Cardiac muscle cell (in vitro differentiated cells and primary cell): Measurements from ENCODE around the gene ANKRD13A. TPM values are rescaled to one million over a fixed set of nuclear protein-coding genes. Genes with fewer than 3 reads are reported as not detected.

Experiments
- DNase-seq, 2 donors: peaks; one replicate each; pipeline versions ENCODE4 v3.0.0 to v3.0.0-alpha.2; 2010 to 2017; ENCODE audit warnings: low read depth in 1 of 2, low spot score in 1 of 2
- H3K27ac ChIP-seq: fragments of 200-600 bp; sonication (generic); 2 replicates; pipeline ENCODE4 v1.5.1; 2016
- H3K27me3 ChIP-seq: fragments of 200-600 bp; sonication (generic); 2 replicates; pipeline ENCODE4 v1.6.0; 2016; ENCODE audit warnings: control low read depth
- H3K36me3 ChIP-seq: fragments of 200-600 bp; sonication (generic); 2 replicates; pipeline ENCODE4 v1.5.1; 2016; ENCODE audit warnings: control low read depth
- H3K4me1 ChIP-seq: fragments of 200-600 bp; sonication (generic); 2 replicates; pipeline ENCODE4 v1.8.1; 2017; ENCODE audit warnings: low read depth, mild to moderate bottlenecking, mixed run types
- H3K4me3 ChIP-seq: fragments of 200-600 bp; sonication (generic); 2 replicates; pipeline ENCODE4 v1.5.1; 2016; ENCODE audit warnings: mild to moderate bottlenecking
- H3K9me3 ChIP-seq: fragments of 200-600 bp; sonication (generic); 2 replicates; pipeline ENCODE4 v1.5.1; 2017; ENCODE audit warnings: low read depth, mild to moderate bottlenecking, control low read depth
- CTCF ChIP-seq: IDR thresholded peaks from 2 replicates; pipeline ENCODE4 v1.5.1; 2012; ENCODE audit warnings: low read depth, mild to moderate bottlenecking, low read length
- polyA plus RNA-seq: library from polyadenylated mRNA; unstranded; fragments of >200 nt; fragmentation: Nextera tagmentation; extraction: Ambion mirVana; gene quantifications from 2 replicates; pipeline ENCODE4 v1.2.1, GENCODE V29; 2016
- total RNA-seq: library from RNA; depleted of rRNA; stranded (reverse); fragments of >200 nt; gene quantifications from 2 replicates; pipeline ENCODE4 v1.2.3, GENCODE V29; 2016

ANKRD13A gene
- total and polyA plus RNA-seq, 2 experiments from 2014 or later = 26.9 to 77.2 TPM

GRCh38 chr12:110073049-110073831 lies 74.0 kb downstream of the ANKRD13A start:
- Histone ChIP-seq H3K27ac (no peak overlapping the region), H3K4me1 (no peaks in the 10 kb centered on the region), H3K36me3 (no peaks in the 10 kb centered on the region), H3K4me3 (no peak overlapping the region), H3K9me3 (no peaks in the 10 kb centered on the region), H3K27me3 (no peaks in the 10 kb centered on the region)
- no peak for DNase-seq
- TF ChIP-seq CTCF = no peak

GRCh38 chr12:110074089-110074488 lies 74.9 kb downstream of the ANKRD13A start:
- no peak for TF ChIP-seq CTCF
- H3K9me3 ChIP-seq = no peaks in the 10 kb centered on the region

GRCh38 chr12:110075880-110076279 lies 76.7 kb downstream of the ANKRD13A start:
- TF ChIP-seq CTCF = no peak
- peaks cover 8% of the 10 kb centered on the region for H3K4me1 ChIP-seq
- no peak overlapping the region for H3K4me3 ChIP-seq
- H3K36me3 ChIP-seq = no peaks in the 10 kb centered on the region
- H3K9me3 ChIP-seq = no peaks in the 10 kb centered on the region
- no peak overlapping the region for H3K27ac ChIP-seq
- H3K27me3 ChIP-seq = no peaks in the 10 kb centered on the region
- DNase-seq = no peak

More at GRCh38 chr12:110074089-110074488, 74.9 kb downstream of the ANKRD13A start:
- Histone ChIP-seq H3K27me3 (no peaks in the 10 kb centered on the region), H3K4me3 (no peak overlapping the region), H3K36me3 (no peaks in the 10 kb centered on the region), H3K4me1 (peaks cover under 1% of the 10 kb centered on the region), H3K27ac (no peak overlapping the region)
- no peak for DNase-seq

GRCh38 chr12:110077800-110078199 lies 78.6 kb downstream of the ANKRD13A start:
- no peak for TF ChIP-seq CTCF
- Histone ChIP-seq H3K9me3 (no peaks in the 10 kb centered on the region), H3K4me1 (peaks cover 8% of the 10 kb centered on the region), H3K36me3 (no peaks in the 10 kb centered on the region), H3K4me3 (no peak overlapping the region), H3K27ac (no peak overlapping the region), H3K27me3 (no peaks in the 10 kb centered on the region)
- DNase-seq = no peak

- DNase-seq = peak in 1 of 2 donors; percentile 72
- Histone ChIP-seq H3K27me3 (no peaks in the 10 kb centered on the region), H3K9me3 (no peaks in the 10 kb centered on the region), H3K27ac (peak overlapping the region; percentile 70), H3K36me3 (no peaks in the 10 kb centered on the region), H3K4me3 (no peak overlapping the region), H3K4me1 (peaks cover 8% of the 10 kb centered on the region)
- TF ChIP-seq CTCF = no peak
Measured at GRCh38 chr12:110079477-110080400, 80.5 kb downstream of the ANKRD13A start.
